C4-2B (cell line): ENCODE measurements around the gene CXCR6.

ENCODE experiments used
- ZFX ChIP-seq: fragments of 450-650 bp; IDR thresholded peaks from 2 replicates; pipeline ENCODE4 v1.6.1; 2017
- TF ChIP-seq, protein P1 (sequence below): fragments of 450-650 bp; conservative IDR thresholded peaks from 2 replicates; pipeline ENCODE4 v1.5.1; 2017; ENCODE audit warnings: mild to moderate bottlenecking

- TF ChIP-seq, protein P1, sequence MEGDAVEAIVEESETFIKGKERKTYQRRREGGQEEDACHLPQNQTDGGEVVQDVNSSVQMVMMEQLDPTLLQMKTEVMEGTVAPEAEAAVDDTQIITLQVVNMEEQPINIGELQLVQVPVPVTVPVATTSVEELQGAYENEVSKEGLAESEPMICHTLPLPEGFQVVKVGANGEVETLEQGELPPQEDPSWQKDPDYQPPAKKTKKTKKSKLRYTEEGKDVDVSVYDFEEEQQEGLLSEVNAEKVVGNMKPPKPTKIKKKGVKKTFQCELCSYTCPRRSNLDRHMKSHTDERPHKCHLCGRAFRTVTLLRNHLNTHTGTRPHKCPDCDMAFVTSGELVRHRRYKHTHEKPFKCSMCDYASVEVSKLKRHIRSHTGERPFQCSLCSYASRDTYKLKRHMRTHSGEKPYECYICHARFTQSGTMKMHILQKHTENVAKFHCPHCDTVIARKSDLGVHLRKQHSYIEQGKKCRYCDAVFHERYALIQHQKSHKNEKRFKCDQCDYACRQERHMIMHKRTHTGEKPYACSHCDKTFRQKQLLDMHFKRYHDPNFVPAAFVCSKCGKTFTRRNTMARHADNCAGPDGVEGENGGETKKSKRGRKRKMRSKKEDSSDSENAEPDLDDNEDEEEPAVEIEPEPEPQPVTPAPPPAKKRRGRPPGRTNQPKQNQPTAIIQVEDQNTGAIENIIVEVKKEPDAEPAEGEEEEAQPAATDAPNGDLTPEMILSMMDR, result no peak
- TF ChIP-seq ZFX, result no peak
Observed at GRCh38 chr3:45983770-45984169, 40.5 kb downstream of the CXCR6 start.
